B cell (primary cell): ENCODE measurements around the gene ERICH6B. TPM values are rescaled to one million over a fixed set of nuclear protein-coding genes. Genes with fewer than 3 reads are reported as not detected.

Source experiments
- ATAC-seq: fragments of 200-7000 bp; cut with Tn5 transposase; one replicate; pipeline ENCODE4 v1.10.0; 2021; ENCODE audit warnings: low read depth, mild to moderate bottlenecking, moderate number of reproducible peaks, moderate library complexity
- CTCF ChIA-PET: fragments of 350-600 bp; sonication (Branson Sonifier 250); formaldehyde crosslinking; loops from one replicate; lab custom pipeline; 2021; ENCODE audit warnings: antibody characterized with exemption, inconsistent platforms; lab: Charles Lee
- POLR2A ChIA-PET: fragments of 350-600 bp; sonication (Branson Sonifier 250); formaldehyde crosslinking; loops from one replicate; lab custom pipeline; 2021; ENCODE audit warnings: antibody characterized with exemption; lab: Charles Lee
- DNase-seq: peaks from one replicate; pipeline ENCODE4 v3.0.0; 2013
- H2AFZ ChIP-seq: 2 replicates; pipeline ENCODE4 v1.6.1; 2012; ENCODE audit warnings: mild to moderate bottlenecking, low read depth, low read length; ENCODE audit not compliant: insufficient read depth, poor library complexity, severe bottlenecking
- H3K27ac ChIP-seq, 2 donors: 1 replicate in 1 of 2; 2 replicates in 1 of 2; pipeline ENCODE4 v1.5.1; 2012 to 2013; ENCODE audit warnings: low read length in 2 of 2, mild to moderate bottlenecking in 2 of 2, moderate library complexity in 1 of 2
- H3K27me3 ChIP-seq, 4 experiments: fragments of 200-600 bp in 1 of 4; sonication (generic) in 1 of 4; replicated peaks in 1 of 4; 1 replicate in 2 of 4; 2 replicates in 2 of 4; pipeline versions ENCODE4 v1.6.1 to v1.7.0; 2013 to 2016; ENCODE audit warnings: low read length in 3 of 4, mild to moderate bottlenecking in 2 of 4, mixed read lengths in 1 of 4, moderate library complexity in 1 of 4; ENCODE audit not compliant: insufficient read depth in 4 of 4, control insufficient read depth in 3 of 4; ENCODE audit errors: control extremely low read depth in 1 of 4
- H3K36me3 ChIP-seq, 2 experiments: replicated peaks in 1 of 2; 1 replicate in 1 of 2; 2 replicates in 1 of 2; pipeline versions ENCODE4 v1.6.1 to v1.7.1; 2013; ENCODE audit warnings: low read length in 1 of 2; ENCODE audit not compliant: insufficient read depth in 2 of 2, control insufficient read depth in 1 of 2; ENCODE audit errors: control extremely low read depth in 1 of 2, extremely low read depth in 1 of 2
- H3K4me1 ChIP-seq, 2 donors: fragments of 200-600 bp in 1 of 2; sonication (generic) in 1 of 2; 1 replicate in 1 of 2; 2 replicates in 1 of 2; pipeline versions ENCODE4 v1.5.1 to v1.6.1; 2013 to 2017; ENCODE audit warnings: low read length in 2 of 2; ENCODE audit not compliant: control insufficient read depth in 2 of 2, insufficient read depth in 2 of 2
- H3K4me2 ChIP-seq: replicated peaks from 2 replicates; pipeline ENCODE3; 2012; ENCODE audit warnings: mild to moderate bottlenecking, low read depth, low read length; ENCODE audit not compliant: poor library complexity, severe bottlenecking
- H3K4me3 ChIP-seq, 5 experiments: fragments of 200-600 bp in 1 of 5; sonication (generic) in 1 of 5; 1 replicate in 3 of 5; 2 replicates in 2 of 5; pipeline versions ENCODE4 v1.5.1 to v1.7.0; 2011 to 2016; ENCODE audit warnings: low read length in 4 of 5, mild to moderate bottlenecking in 4 of 5, low read depth in 2 of 5, control low read depth in 1 of 5, moderate library complexity in 1 of 5; ENCODE audit not compliant: insufficient read depth in 1 of 5; ENCODE audit errors: control extremely low read depth in 1 of 5, extremely low read depth in 1 of 5
- H3K79me2 ChIP-seq: fragments of 200-600 bp; sonication (generic); one replicate; pipeline ENCODE4 v1.6.0; 2016; ENCODE audit warnings: low read length; ENCODE audit not compliant: control insufficient read depth, insufficient read depth
- H3K9ac ChIP-seq: fragments of 200-600 bp; sonication (generic); 2 replicates; pipeline ENCODE4 v1.6.1; 2017; ENCODE audit warnings: mild to moderate bottlenecking, low read length, moderate library complexity
- H3K9me3 ChIP-seq, 3 donors: one replicate each; pipeline versions ENCODE4 v1.6.1 to v1.7.1; 2013; ENCODE audit warnings: low read length in 2 of 3; ENCODE audit not compliant: control insufficient read depth in 2 of 3, insufficient read depth in 1 of 3; ENCODE audit errors: control extremely low read depth in 1 of 3
- H4K20me1 ChIP-seq: 2 replicates; pipeline ENCODE4 v1.6.0; 2012; ENCODE audit warnings: mild to moderate bottlenecking, low read length; ENCODE audit not compliant: insufficient read depth, control insufficient read depth, poor library complexity, severe bottlenecking
- H3K27ac Mint-ChIP-seq: one replicate; pipeline ENCODE4 v1.8.0; 2021; ENCODE audit warnings: mixed read lengths
- H3K27me3 Mint-ChIP-seq: one replicate; pipeline ENCODE4 v1.8.0; 2021; ENCODE audit warnings: mixed read lengths
- H3K4me1 Mint-ChIP-seq: one replicate; pipeline ENCODE4 v1.8.0; 2021; ENCODE audit warnings: mixed read lengths
- H3K4me3 Mint-ChIP-seq: one replicate; pipeline ENCODE4 v1.8.0; 2021; ENCODE audit warnings: mixed read lengths
- H3K9me3 Mint-ChIP-seq: one replicate; pipeline ENCODE4 v1.8.0; 2022; ENCODE audit warnings: mixed read lengths; ENCODE audit not compliant: insufficient read depth
- CTCF ChIP-seq: fragments of 200-600 bp; IDR thresholded peaks from one replicate; pipeline ENCODE4 v1.8.0; 2022; ENCODE audit warnings: antibody characterized with exemption, mild to moderate bottlenecking
- EZH2 ChIP-seq: IDR thresholded peaks from 2 replicates; pipeline ENCODE4 v1.6.1; 2012; ENCODE audit warnings: borderline replicate concordance, low read depth, mild to moderate bottlenecking, moderate library complexity, low read length; ENCODE audit not compliant: insufficient read depth, poor library complexity, severe bottlenecking
- WGBS: methylation state at CpG from one replicate; pipeline ENCODE4 v1.1.5; 2013; ENCODE audit warnings: missing lambda C conversion rate; ENCODE audit not compliant: insufficient coverage; 5-methylcytosine and 5-hydroxymethylcytosine counted together
- intact Hi-C: fragments of 100-400 bp; cut with micrococcal nuclease; formaldehyde crosslinking; loops from one replicate; pipeline ENCODE4 v1.10.0; 2022
- polyA plus RNA-seq: library from polyadenylated mRNA; depleted of rRNA; stranded (reverse); fragments of >200 nt; gene quantifications from 2 replicates; pipeline ENCODE4 v1.2.3, GENCODE V29; 2012
- total RNA-seq, 2 donors: library from RNA; stranded (reverse); fragments of 120-200 nt in 1 of 2; gene quantifications; 1 replicate in 1 of 2; 2 replicates in 1 of 2; pipeline versions ENCODE4 v1.2.3 to v1.2.4, GENCODE V29; 2013 to 2022

ERICH6B gene
- total and polyA plus RNA-seq, 2 donors (not counting 1 experiment from before 2014, with no cell fraction given): not detected

- Histone ChIP-seq H3K27me3 (no peaks in the 10 kb centered on the region), H3K9me3 (no peaks in the 10 kb centered on the region), H3K36me3 (peaks cover 8 to 51% of the 10 kb centered on the region in 2 experiments), H3K79me2 (no peaks in the 10 kb centered on the region), H2AFZ (no peak overlapping the region), H3K9ac (no peak overlapping the region), H3K27ac (peak overlapping the region in 1 of 2 donors; percentile 18), H3K4me2 (no peak overlapping the region), H3K4me1 (peaks cover 0 to 3% of the 10 kb centered on the region in 2 donors), H3K4me3 (no peak overlapping the region), H4K20me1 (peaks cover 6% of the 10 kb centered on the region)
- no CpG with 5 or more reads among the region's 1 CpG for WGBS
- intact Hi-C loops: no loop called here
- Mint-ChIP-seq H3K9me3 (no peaks in the 10 kb centered on the region), H3K27me3 (no peaks in the 10 kb centered on the region), H3K4me1 (peaks cover 8% of the 10 kb centered on the region), H3K27ac (no peak overlapping the region), H3K4me3 (no peak overlapping the region)
- ChIA-PET CTCF (interaction anchor here (0.5 to 1.2 kb wide), 4 partner anchors 776 to 1024 kb away, joined by 3 to 5 read pairs (median 3); no protein-coding TSS in a partner anchor), POLR2A (interaction anchor here (0.6 kb wide), 1 partner anchor 162 kb away, joined by 4 read pairs; no protein-coding TSS in a partner anchor)
- DNase-seq (no peak), ATAC-seq (no peak)
- TF ChIP-seq CTCF: no peak
- TF ChIP-seq EZH2: no peak
These were observed 103.4 kb downstream of the ERICH6B start for GRCh38 chr13:45512098-45512496.

GRCh38 chr13:45511310-45512097, 104.0 kb downstream of the ERICH6B start:
- no peak overlapping the region for H3K4me2 ChIP-seq
- no peak overlapping the region for H3K27ac Mint-ChIP-seq
- no peak overlapping the region for H2AFZ ChIP-seq
- DNase-seq: peak; percentile 73
- H3K27me3 ChIP-seq: no peaks in the 10 kb centered on the region
- H3K9me3 Mint-ChIP-seq: no peaks in the 10 kb centered on the region
- H3K79me2 ChIP-seq: no peaks in the 10 kb centered on the region
- peak; percentile 65 for ATAC-seq
- peaks cover 8% of the 10 kb centered on the region for H3K4me1 Mint-ChIP-seq
- H3K9me3 ChIP-seq: no peaks in the 10 kb centered on the region
- H3K36me3 ChIP-seq: peaks cover 8 to 48% of the 10 kb centered on the region in 2 experiments
- H3K4me3 ChIP-seq: no peak overlapping the region
- TF ChIP-seq EZH2 (no peak), CTCF (peak; percentile 95)
- no peak overlapping the region for H3K9ac ChIP-seq
- no peaks in the 10 kb centered on the region for H3K27me3 Mint-ChIP-seq
- no CpG with 5 or more reads among the region's 3 CpGs for WGBS
- H3K4me3 Mint-ChIP-seq: no peak overlapping the region
- H3K27ac ChIP-seq: peak overlapping the region in 1 of 2 donors; percentile 26
- ChIA-PET POLR2A (interaction anchor here (0.6 kb wide), 1 partner anchor 161 kb away, joined by 4 read pairs; no protein-coding TSS in a partner anchor), CTCF (interaction anchor here (0.5 to 1.5 kb wide), 6 partner anchors 139 to 1024 kb away, joined by 3 to 5 read pairs (median 3); no protein-coding TSS in a partner anchor)
- H3K4me1 ChIP-seq: peaks cover 0 to 3% of the 10 kb centered on the region in 2 donors
- intact Hi-C loops: loop anchor here (1.0 kb wide), 1 partner anchor 810 kb away; no protein-coding TSS in a partner anchor
- H4K20me1 ChIP-seq: peaks cover 6% of the 10 kb centered on the region
